ENCODE data around the gene HCAR3. TPM values are rescaled to one million over a fixed set of nuclear protein-coding genes. Genes with fewer than 3 reads are reported as not detected.

HCAR3 gene
- total RNA-seq, 1 experiment from 2014 or later = 0.32 TPM

DNA sequence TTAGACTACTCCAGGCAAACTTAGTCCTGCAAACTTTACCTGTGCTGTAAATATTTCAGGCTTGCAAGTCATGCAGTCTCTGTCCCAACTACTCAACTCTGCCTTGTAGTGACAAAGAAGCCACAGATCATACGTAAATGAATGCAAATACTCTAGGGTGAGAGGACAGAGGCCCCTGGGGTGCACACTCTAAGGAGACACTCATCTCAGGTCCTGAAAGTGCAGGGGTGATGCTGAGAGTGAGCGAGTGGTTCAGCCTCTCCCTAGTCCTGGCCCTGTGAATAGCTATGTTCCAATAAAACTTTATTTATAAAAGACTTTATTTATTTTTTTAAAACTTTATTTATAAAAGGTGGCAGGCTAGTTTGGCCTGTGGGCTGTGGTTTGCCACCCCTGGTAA, 48.3 kb downstream of the HCAR3 start:
- CTCF ChIA-PET = no interaction called here
- Histone ChIP-seq H3K4me1 (no peaks in the 10 kb centered on the region), H3K36me3 (ENCODE audit: control insufficient read depth, insufficient read depth, low read length) (no peaks in the 10 kb centered on the region), H3K9me3 (no peaks in the 10 kb centered on the region), H3K27me3 (replicated peaks; ENCODE audit: control insufficient read depth, insufficient read depth, low read length) (no peaks in the 10 kb centered on the region), H3K4me3 (ENCODE audit: low read depth, low read length) (no peak overlapping the region)
- Mint-ChIP-seq H3K27me3 (ENCODE audit: insufficient read depth, unreplicated experiment) (no peaks in the 10 kb centered on the region), H3K27ac (ENCODE audit: unreplicated experiment) (no peak overlapping the region), H3K9me3 (ENCODE audit: unreplicated experiment) (no peaks in the 10 kb centered on the region), H3K4me3 (ENCODE audit: unreplicated experiment) (no peak overlapping the region), H3K4me1 (ENCODE audit: low read depth, unreplicated experiment) (peaks cover 7% of the 10 kb centered on the region), H3K36me3 (ENCODE audit: insufficient read depth, unreplicated experiment) (no peaks in the 10 kb centered on the region)
- POLR2A ChIA-PET = no interaction called here
- intact Hi-C loops (cut with micrococcal nuclease; ENCODE audit: unreplicated experiment) = no loop called here
- TF ChIP-seq, protein P1, sequence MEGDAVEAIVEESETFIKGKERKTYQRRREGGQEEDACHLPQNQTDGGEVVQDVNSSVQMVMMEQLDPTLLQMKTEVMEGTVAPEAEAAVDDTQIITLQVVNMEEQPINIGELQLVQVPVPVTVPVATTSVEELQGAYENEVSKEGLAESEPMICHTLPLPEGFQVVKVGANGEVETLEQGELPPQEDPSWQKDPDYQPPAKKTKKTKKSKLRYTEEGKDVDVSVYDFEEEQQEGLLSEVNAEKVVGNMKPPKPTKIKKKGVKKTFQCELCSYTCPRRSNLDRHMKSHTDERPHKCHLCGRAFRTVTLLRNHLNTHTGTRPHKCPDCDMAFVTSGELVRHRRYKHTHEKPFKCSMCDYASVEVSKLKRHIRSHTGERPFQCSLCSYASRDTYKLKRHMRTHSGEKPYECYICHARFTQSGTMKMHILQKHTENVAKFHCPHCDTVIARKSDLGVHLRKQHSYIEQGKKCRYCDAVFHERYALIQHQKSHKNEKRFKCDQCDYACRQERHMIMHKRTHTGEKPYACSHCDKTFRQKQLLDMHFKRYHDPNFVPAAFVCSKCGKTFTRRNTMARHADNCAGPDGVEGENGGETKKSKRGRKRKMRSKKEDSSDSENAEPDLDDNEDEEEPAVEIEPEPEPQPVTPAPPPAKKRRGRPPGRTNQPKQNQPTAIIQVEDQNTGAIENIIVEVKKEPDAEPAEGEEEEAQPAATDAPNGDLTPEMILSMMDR (IDR thresholded peaks at IDR 0.05; ENCODE audit: insufficient read depth in 1 of 2, low read depth in 1 of 2, low read length in 1 of 2, severe bottlenecking in 1 of 2, unreplicated experiment in 1 of 2) = no peak
- no TSS peak for BruUV-seq (replicated peaks)
- DNase-seq = no peak

- Histone ChIP-seq H3K27me3 (replicated peaks; ENCODE audit: control insufficient read depth, insufficient read depth, low read length) (no peaks in the 10 kb centered on the region), H3K4me1 (no peaks in the 10 kb centered on the region), H3K36me3 (ENCODE audit: control insufficient read depth, insufficient read depth, low read length) (no peaks in the 10 kb centered on the region), H3K9me3 (no peaks in the 10 kb centered on the region), H3K4me3 (ENCODE audit: low read depth, low read length) (no peak overlapping the region)
- TF ChIP-seq, protein P1 (IDR thresholded peaks at IDR 0.05; ENCODE audit: insufficient read depth in 1 of 2, low read depth in 1 of 2, low read length in 1 of 2, severe bottlenecking in 1 of 2, unreplicated experiment in 1 of 2) = no peak
- no peaks in the 10 kb centered on the region for H3K27me3 Mint-ChIP-seq (ENCODE audit: insufficient read depth, unreplicated experiment)
- no TSS peak for BruUV-seq (replicated peaks)
- intact Hi-C loops (cut with micrococcal nuclease; ENCODE audit: unreplicated experiment) = no loop called here
- peaks cover 7% of the 10 kb centered on the region for H3K4me1 Mint-ChIP-seq (ENCODE audit: low read depth, unreplicated experiment)
- no peaks in the 10 kb centered on the region for H3K36me3 Mint-ChIP-seq (ENCODE audit: insufficient read depth, unreplicated experiment)
- no peaks in the 10 kb centered on the region for H3K9me3 Mint-ChIP-seq (ENCODE audit: unreplicated experiment)
- DNase-seq = no peak
- ChIA-PET POLR2A (no interaction called here), CTCF (no interaction called here)
- no peak overlapping the region for H3K4me3 Mint-ChIP-seq (ENCODE audit: unreplicated experiment)
- no peak overlapping the region for H3K27ac Mint-ChIP-seq (ENCODE audit: unreplicated experiment)
These were observed 50.9 kb downstream of the HCAR3 start for GRCh38 chr12:122665759-122666158.

- no peak overlapping the region for H3K4me3 ChIP-seq (ENCODE audit: low read depth, low read length)
- H3K4me1 ChIP-seq = no peaks in the 10 kb centered on the region
- H3K9me3 Mint-ChIP-seq (ENCODE audit: unreplicated experiment) = no peaks in the 10 kb centered on the region
- H3K27me3 Mint-ChIP-seq (ENCODE audit: insufficient read depth, unreplicated experiment) = no peaks in the 10 kb centered on the region
- H3K9me3 ChIP-seq = no peaks in the 10 kb centered on the region
- ChIA-PET POLR2A (no interaction called here), CTCF (no interaction called here)
- no peaks in the 10 kb centered on the region for H3K27me3 ChIP-seq (replicated peaks; ENCODE audit: control insufficient read depth, insufficient read depth, low read length)
- no peak overlapping the region for H3K4me3 Mint-ChIP-seq (ENCODE audit: unreplicated experiment)
- H3K27ac Mint-ChIP-seq (ENCODE audit: unreplicated experiment) = no peak overlapping the region
- H3K4me1 Mint-ChIP-seq (ENCODE audit: low read depth, unreplicated experiment) = peaks cover 7% of the 10 kb centered on the region
- no peaks in the 10 kb centered on the region for H3K36me3 ChIP-seq (ENCODE audit: control insufficient read depth, insufficient read depth, low read length)
- no peak for DNase-seq
- H3K36me3 Mint-ChIP-seq (ENCODE audit: insufficient read depth, unreplicated experiment) = no peaks in the 10 kb centered on the region
- TF ChIP-seq, protein P1 (IDR thresholded peaks at IDR 0.05; ENCODE audit: insufficient read depth in 1 of 2, low read depth in 1 of 2, low read length in 1 of 2, severe bottlenecking in 1 of 2, unreplicated experiment in 1 of 2) = no peak
- no TSS peak for BruUV-seq (replicated peaks)
- intact Hi-C loops (cut with micrococcal nuclease; ENCODE audit: unreplicated experiment) = no loop called here
These were observed 51.3 kb downstream of the HCAR3 start for GRCh38 chr12:122665349-122665748.

Other genes starting within 250 kb of the HCAR3 start
- gene ZCCHC8, start 215.9 kb downstream of the HCAR3 start, total RNA-seq (2022) = 37.5 and 40.1 TPM in 2 replicates
- 77.9 and 79.0 TPM in 2 replicates for gene RSRC2, start 189.9 kb downstream of the HCAR3 start, total RNA-seq (2022)
- 55.8 and 57.0 TPM in 2 replicates for gene KNTC1, start 189.6 kb downstream of the HCAR3 start, total RNA-seq (2022)
- 0.16 and 0.18 TPM in 2 replicates for gene HCAR2, start 13.5 kb downstream of the HCAR3 start, total RNA-seq (2022)
- 3.7 and 5.2 TPM in 2 replicates for gene HCAR1, start 14.0 kb upstream of the HCAR3 start, total RNA-seq (2022)
- gene DENR, start 36.0 kb upstream of the HCAR3 start, total RNA-seq (2022) = 83.2 and 83.8 TPM in 2 replicates
- 0.30 and 1.1 TPM in 2 replicates for gene CCDC62, start 57.8 kb upstream of the HCAR3 start, total RNA-seq (2022)
- 13.8 and 15.4 TPM in 2 replicates for gene HIP1R, start 118.6 kb upstream of the HCAR3 start, total RNA-seq (2022)
- 24.0 and 25.4 TPM in 2 replicates for gene VPS37B, start 179.3 kb upstream of the HCAR3 start, total RNA-seq (2022)
- gene ABCB9, start 249.7 kb upstream of the HCAR3 start, total RNA-seq (2022) = 6.7 and 8.1 TPM in 2 replicates